GM12878 (cell line): ENCODE measurements around the gene SLF2. TPM values are rescaled to one million over a fixed set of nuclear protein-coding genes. Genes with fewer than 3 reads are reported as not detected.
A peak's percentile ranks its signal among the peaks of the same experiment; 100 is the strongest.

ENCODE experiments used
- BACH1 ChIP-seq: fragments of 450-650 bp; IDR thresholded peaks from 2 replicates; pipeline ENCODE4 v1.6.1; 2017; ENCODE audit warnings: mild to moderate bottlenecking, borderline replicate concordance
- BHLHE40 ChIP-seq, 2 experiments: fragments of 450-650 bp in 1 of 2; IDR thresholded peaks; 2 replicates each; pipeline ENCODE4 v1.6.1; 2011 to 2017; ENCODE audit warnings: low read depth in 2 of 2, borderline replicate concordance in 1 of 2, improper control_type of control experiment in 1 of 2, low read length in 1 of 2, mild to moderate bottlenecking in 1 of 2
- CBFB ChIP-seq: IDR thresholded peaks from 2 replicates; pipeline ENCODE4 v1.6.1; 2016; ENCODE audit warnings: antibody characterized with exemption, low read depth
- CEBPB ChIP-seq, 2 experiments: fragments of 150-350 bp in 1 of 2; IDR thresholded peaks; 2 replicates each; pipeline ENCODE4 v1.6.1; 2012 to 2014; ENCODE audit warnings: low read depth in 2 of 2, low read length in 2 of 2, borderline replicate concordance in 1 of 2, inconsistent platforms in 1 of 2
- EP300 ChIP-seq, 2 experiments: fragments of 150-350 bp in 1 of 2; IDR thresholded peaks; 2 replicates each; pipeline ENCODE4 v1.6.1; 2011 to 2012; ENCODE audit warnings: low read depth in 2 of 2, low read length in 2 of 2, borderline replicate concordance in 1 of 2, improper control_type of control experiment in 1 of 2, inconsistent platforms in 1 of 2; ENCODE audit not compliant: control insufficient read depth in 1 of 2
- FOXM1 ChIP-seq: IDR thresholded peaks from 2 replicates; pipeline ENCODE4 v1.6.1; 2012; ENCODE audit warnings: low read depth, mild to moderate bottlenecking, inconsistent platforms, low read length, moderate library complexity
- KAT2A ChIP-seq: conservative IDR thresholded peaks from 2 replicates; pipeline ENCODE4 v1.6.1; 2011; ENCODE audit warnings: low read depth, low read length; ENCODE audit not compliant: control insufficient read depth
- NBN ChIP-seq: fragments of 450-650 bp; IDR thresholded peaks from 2 replicates; pipeline ENCODE4 v1.6.1; 2016
- NR2C1 ChIP-seq: fragments of 450-650 bp; IDR thresholded peaks from 2 replicates; pipeline ENCODE4 v1.6.1; 2017; ENCODE audit warnings: antibody characterized with exemption, mild to moderate bottlenecking, moderate library complexity
- POLR2AphosphoS2 ChIP-seq: IDR thresholded peaks from 2 replicates; pipeline ENCODE4 v1.6.1; 2011; ENCODE audit warnings: low read depth, mild to moderate bottlenecking, low read length, improper control_type of control experiment, moderate library complexity
- POU2F2 ChIP-seq: IDR thresholded peaks from 3 replicates; pipeline ENCODE4 v1.6.1; 2011; ENCODE audit warnings: low read depth, mild to moderate bottlenecking, low read length, borderline replicate concordance
- RAD51 ChIP-seq: fragments of 450-650 bp; IDR thresholded peaks from 2 replicates; pipeline ENCODE4 v1.6.1; 2016; ENCODE audit warnings: moderate library complexity, mild to moderate bottlenecking, inconsistent platforms
- SIX5 ChIP-seq: IDR thresholded peaks from 2 replicates; pipeline ENCODE4 v1.6.1; 2011; ENCODE audit warnings: mild to moderate bottlenecking, low read depth, low read length, moderate library complexity; ENCODE audit not compliant: severe bottlenecking
- SKIL ChIP-seq: fragments of 450-650 bp; IDR thresholded peaks from 2 replicates; pipeline ENCODE4 v1.6.1; 2017; ENCODE audit warnings: mild to moderate bottlenecking, low read depth, inconsistent platforms; ENCODE audit not compliant: poor library complexity, severe bottlenecking
- SMARCA5 ChIP-seq: fragments of 450-650 bp; IDR thresholded peaks from 2 replicates; pipeline ENCODE4 v1.6.1; 2017; ENCODE audit warnings: mild to moderate bottlenecking
- STAT1 ChIP-seq: fragments of 450-650 bp; conservative IDR thresholded peaks from 2 replicates; pipeline ENCODE4 v1.6.1; 2014; ENCODE audit warnings: antibody characterized with exemption, mild to moderate bottlenecking
- ZBTB40 ChIP-seq: fragments of 450-650 bp; IDR thresholded peaks from 2 replicates; pipeline ENCODE4 v1.6.1; 2016; ENCODE audit warnings: mild to moderate bottlenecking, moderate library complexity, borderline replicate concordance
- polyA plus RNA-seq, 11 experiments: library from polyadenylated mRNA; depleted of rRNA in 4 of 11; unstranded in 6 of 11; stranded (reverse) in 5 of 11; fragments of >200 nt; fragmentation: Nextera tagmentation in 4 of 11; fragmentation: Illumina TruSeq in 1 of 11; extraction: Ambion mirVana in 4 of 11; extraction: Trizol in 1 of 11; gene quantifications; 1 replicate in 1 of 11; 2 replicates in 10 of 11; pipeline versions ENCODE4 v1.2.1 to v1.2.3, GENCODE V29; 2011 to 2016; ENCODE audit warnings: inconsistent platforms in 2 of 11, missing spikeins in 2 of 11, low read depth in 1 of 11
- total RNA-seq, 4 experiments: library from RNA; depleted of rRNA in 3 of 4; stranded (reverse); fragments of >200 nt in 3 of 4; fragmentation: Illumina TruSeq in 1 of 4; extraction: Trizol in 1 of 4; gene quantifications; 2 replicates each; pipeline versions ENCODE4 v1.2.1 to v1.2.3, GENCODE V29; 2013 to 2021
- TF ChIP-seq, protein P1 (sequence below), 3 experiments: IDR thresholded peaks in 2 of 3; conservative IDR thresholded peaks in 1 of 3; 2 replicates each; pipeline ENCODE4 v1.5.1; 2011; ENCODE audit warnings: low read depth in 3 of 3, low read length in 3 of 3, mild to moderate bottlenecking in 3 of 3, control low read depth in 2 of 3, moderate library complexity in 2 of 3, inconsistent platforms in 1 of 3, mixed read lengths in 1 of 3; ENCODE audit not compliant: control insufficient read depth in 2 of 3, insufficient read depth in 1 of 3; ENCODE audit errors: extremely low read depth in 1 of 3
- TF ChIP-seq, protein P2 (sequence below): fragments of 450-650 bp; IDR thresholded peaks from 2 replicates; pipeline ENCODE4 v1.6.1; 2014; ENCODE audit warnings: mild to moderate bottlenecking

Gene SLF2
- total and polyA plus RNA-seq, 10 of the 15 experiments (the other 5 are each of a cell fraction or from before 2014, with no cell fraction given), result 3.0 to 25.2 (median 17.9) TPM

- TF ChIP-seq EP300 (IDR thresholded peaks at IDR 0.05; ENCODE audit: borderline replicate concordance in 1 of 2, control insufficient read depth in 1 of 2, low read depth in 2 of 2, low read length in 2 of 2), result no peak
- peak; percentile 97 for TF ChIP-seq SMARCA5
- no peak for TF ChIP-seq NR2C1
- peak; percentile 66; the same call in 1 of the 2 replicates for TF ChIP-seq FOXM1
- no peak for TF ChIP-seq SIX5
- no peak for TF ChIP-seq CBFB
- TF ChIP-seq POU2F2, result no peak
- TF ChIP-seq CEBPB (IDR thresholded peaks at IDR 0.05; ENCODE audit: borderline replicate concordance in 1 of 2, low read depth in 2 of 2, low read length in 2 of 2), result no peak
- TF ChIP-seq KAT2A, result no peak
- no peak for TF ChIP-seq STAT1
- TF ChIP-seq NBN, result peak; percentile 68
- TF ChIP-seq, protein P1, sequence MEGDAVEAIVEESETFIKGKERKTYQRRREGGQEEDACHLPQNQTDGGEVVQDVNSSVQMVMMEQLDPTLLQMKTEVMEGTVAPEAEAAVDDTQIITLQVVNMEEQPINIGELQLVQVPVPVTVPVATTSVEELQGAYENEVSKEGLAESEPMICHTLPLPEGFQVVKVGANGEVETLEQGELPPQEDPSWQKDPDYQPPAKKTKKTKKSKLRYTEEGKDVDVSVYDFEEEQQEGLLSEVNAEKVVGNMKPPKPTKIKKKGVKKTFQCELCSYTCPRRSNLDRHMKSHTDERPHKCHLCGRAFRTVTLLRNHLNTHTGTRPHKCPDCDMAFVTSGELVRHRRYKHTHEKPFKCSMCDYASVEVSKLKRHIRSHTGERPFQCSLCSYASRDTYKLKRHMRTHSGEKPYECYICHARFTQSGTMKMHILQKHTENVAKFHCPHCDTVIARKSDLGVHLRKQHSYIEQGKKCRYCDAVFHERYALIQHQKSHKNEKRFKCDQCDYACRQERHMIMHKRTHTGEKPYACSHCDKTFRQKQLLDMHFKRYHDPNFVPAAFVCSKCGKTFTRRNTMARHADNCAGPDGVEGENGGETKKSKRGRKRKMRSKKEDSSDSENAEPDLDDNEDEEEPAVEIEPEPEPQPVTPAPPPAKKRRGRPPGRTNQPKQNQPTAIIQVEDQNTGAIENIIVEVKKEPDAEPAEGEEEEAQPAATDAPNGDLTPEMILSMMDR (IDR thresholded peaks at IDR 0.05 in 2 of 3, conservative IDR thresholded peaks at IDR 0.05 in 1 of 3; ENCODE audit: control insufficient read depth in 2 of 3, extremely low read depth in 1 of 3, insufficient read depth in 1 of 3, low read depth in 3 of 3, low read length in 3 of 3), result peak; percentile 88 to 95 (median 91)
- peak; percentile 50 for TF ChIP-seq BACH1
- TF ChIP-seq ZBTB40, result no peak
- peak; percentile 82 for TF ChIP-seq RAD51
- TF ChIP-seq BHLHE40 (IDR thresholded peaks at IDR 0.05; ENCODE audit: borderline replicate concordance in 1 of 2, low read depth in 2 of 2, low read length in 1 of 2), result peak; percentile 84 to 95
- TF ChIP-seq SKIL, result no peak
- TF ChIP-seq, protein P2, sequence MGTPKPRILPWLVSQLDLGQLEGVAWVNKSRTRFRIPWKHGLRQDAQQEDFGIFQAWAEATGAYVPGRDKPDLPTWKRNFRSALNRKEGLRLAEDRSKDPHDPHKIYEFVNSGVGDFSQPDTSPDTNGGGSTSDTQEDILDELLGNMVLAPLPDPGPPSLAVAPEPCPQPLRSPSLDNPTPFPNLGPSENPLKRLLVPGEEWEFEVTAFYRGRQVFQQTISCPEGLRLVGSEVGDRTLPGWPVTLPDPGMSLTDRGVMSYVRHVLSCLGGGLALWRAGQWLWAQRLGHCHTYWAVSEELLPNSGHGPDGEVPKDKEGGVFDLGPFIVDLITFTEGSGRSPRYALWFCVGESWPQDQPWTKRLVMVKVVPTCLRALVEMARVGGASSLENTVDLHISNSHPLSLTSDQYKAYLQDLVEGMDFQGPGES, result no peak
- peak; percentile 43; the same call in 1 of the 2 replicates for TF ChIP-seq POLR2AphosphoS2
These were observed 84.8 kb downstream of the SLF2 start (continued) for GRCh38 chr10:100997360-100998182.
